H1 (cell line): Measurements from ENCODE around the gene DAPK1. TPM values are rescaled to one million over a fixed set of nuclear protein-coding genes. Genes with fewer than 3 reads are reported as not detected.

ENCODE experiments used
- CTCF ChIA-PET: fragments of 300-600 bp; sonication (Branson Sonifier 250); formaldehyde crosslinking; loops from one replicate; lab custom pipeline; 2021; ENCODE audit not compliant: partially characterized antibody; lab: Charles Lee
- POLR2A ChIA-PET: fragments of 300-600 bp; sonication (Branson Sonifier 250); formaldehyde crosslinking; loops from one replicate; lab custom pipeline; 2021; ENCODE audit warnings: inconsistent platforms; ENCODE audit not compliant: partially characterized antibody; lab: Charles Lee
- DNase-seq, 2 experiments: peaks; one replicate each; pipeline versions ENCODE4 v3.0.0 to v3.0.0-alpha.2; 2010 to 2022; ENCODE audit warnings: low spot score in 2 of 2, low read depth in 1 of 2, mixed read lengths in 1 of 2
- FAIRE-seq: peaks from 2 replicates; lab custom pipeline; 2011; peaks lifted over from hg19 to GRCh38; lab: Jason Lieb, UNC
- H2AFZ ChIP-seq: 2 replicates; pipeline ENCODE4 v1.8.1; 2012; ENCODE audit warnings: low read length, inconsistent platforms
- H2AK5ac ChIP-seq: 2 replicates; pipeline ENCODE4 v1.6.1; 2013; ENCODE audit warnings: low read depth, low read length
- H2BK120ac ChIP-seq: replicated peaks from 2 replicates; pipeline ENCODE3; 2013; ENCODE audit warnings: low read depth, low read length, inconsistent platforms
- H2BK12ac ChIP-seq: 2 replicates; pipeline ENCODE4 v1.6.1; 2013; ENCODE audit warnings: low read depth, low read length
- H2BK15ac ChIP-seq: 2 replicates; pipeline ENCODE4 v1.6.1; 2013; ENCODE audit warnings: low read length
- H2BK20ac ChIP-seq: 2 replicates; pipeline ENCODE4 v1.6.1; 2013; ENCODE audit warnings: low read length
- H2BK5ac ChIP-seq: 2 replicates; pipeline ENCODE4 v1.6.1; 2013; ENCODE audit warnings: low read depth, low read length
- H3K14ac ChIP-seq: 2 replicates; pipeline ENCODE4 v1.6.1; 2013; ENCODE audit warnings: inconsistent platforms; ENCODE audit not compliant: insufficient read length
- H3K18ac ChIP-seq: 2 replicates; pipeline ENCODE4 v1.6.1; 2013; ENCODE audit warnings: low read length; ENCODE audit errors: extremely low read depth
- H3K23ac ChIP-seq: 2 replicates; pipeline ENCODE4 v1.6.1; 2013; ENCODE audit warnings: inconsistent platforms; ENCODE audit not compliant: insufficient read length
- H3K23me2 ChIP-seq: 2 replicates; pipeline ENCODE4 v1.6.1; 2013; ENCODE audit warnings: low read depth, low read length
- H3K27ac ChIP-seq: 2 replicates; pipeline ENCODE4 v1.6.1; 2011; ENCODE audit warnings: low read depth, low read length, inconsistent platforms
- H3K27me3 ChIP-seq, 4 experiments: replicated peaks in 1 of 4; 1 replicate in 1 of 4; 2 replicates in 3 of 4; pipeline versions ENCODE4 v1.6.1 to v1.8.1; 2011 to 2013; ENCODE audit warnings: low read length in 3 of 4, mild to moderate bottlenecking in 3 of 4, inconsistent platforms in 2 of 4, mixed read lengths in 2 of 4, moderate library complexity in 1 of 4; ENCODE audit not compliant: control insufficient read depth in 3 of 4, insufficient read depth in 3 of 4; ENCODE audit errors: extremely low read depth in 1 of 4
- H3K36me3 ChIP-seq, 4 experiments: 2 replicates each; pipeline versions ENCODE4 v1.6.1 to v1.8.1; 2011 to 2013; ENCODE audit warnings: mild to moderate bottlenecking in 4 of 4, low read length in 3 of 4, moderate library complexity in 2 of 4, control low read depth in 1 of 4, inconsistent platforms in 1 of 4; ENCODE audit not compliant: insufficient read depth in 4 of 4, control insufficient read depth in 2 of 4
- H3K4ac ChIP-seq: replicated peaks from 2 replicates; pipeline ENCODE3; 2013; ENCODE audit warnings: low read length, low read depth, mixed read lengths, inconsistent platforms; ENCODE audit not compliant: insufficient read length
- H3K4me1 ChIP-seq, 4 experiments: replicated peaks in 1 of 4; 1 replicate in 1 of 4; 2 replicates in 3 of 4; pipeline versions ENCODE4 v1.6.1 to v1.8.1; 2011 to 2013; ENCODE audit warnings: low read length in 3 of 4, inconsistent platforms in 2 of 4, mixed read lengths in 1 of 4; ENCODE audit not compliant: insufficient read depth in 4 of 4, control insufficient read depth in 3 of 4
- H3K4me2 ChIP-seq, 2 experiments: 2 replicates each; pipeline versions ENCODE4 v1.6.1 to v1.8.1; 2011 to 2013; ENCODE audit warnings: low read depth in 2 of 2, low read length in 2 of 2, control low read depth in 1 of 2, inconsistent platforms in 1 of 2, mild to moderate bottlenecking in 1 of 2; ENCODE audit not compliant: insufficient read depth in 1 of 2
- H3K4me3 ChIP-seq, 4 experiments: fragments of 200-600, 300-600 bp in 1 of 4; sonication (generic), shearing (Covaris generic), sonication (Bioruptor Twin) in 1 of 4; 2 replicates each; pipeline versions ENCODE4 v1.5.1 to v1.8.1; 2011 to 2016; ENCODE audit warnings: low read length in 4 of 4, low read depth in 3 of 4, control low read depth in 2 of 4, inconsistent platforms in 2 of 4, mild to moderate bottlenecking in 2 of 4, mixed read lengths in 1 of 4, moderate library complexity in 1 of 4; ENCODE audit not compliant: insufficient read depth in 2 of 4; ENCODE audit errors: extremely low read depth in 1 of 4
- H3K56ac ChIP-seq: replicated peaks from 2 replicates; pipeline ENCODE3; 2013; ENCODE audit warnings: low read depth, mild to moderate bottlenecking, mixed read lengths, low read length, inconsistent platforms; ENCODE audit not compliant: insufficient read length
- H3K79me1 ChIP-seq: 2 replicates; pipeline ENCODE4 v1.6.1; 2013; ENCODE audit warnings: low read depth, low read length, control low read depth
- H3K79me2 ChIP-seq, 2 experiments: 2 replicates each; pipeline versions ENCODE4 v1.6.1 to v1.8.1; 2012 to 2013; ENCODE audit warnings: low read length in 2 of 2, mild to moderate bottlenecking in 2 of 2, inconsistent platforms in 1 of 2; ENCODE audit not compliant: insufficient read depth in 2 of 2, control insufficient read depth in 1 of 2
- H3K9ac ChIP-seq, 4 experiments: replicated peaks in 1 of 4; 1 replicate in 1 of 4; 2 replicates in 3 of 4; pipeline versions ENCODE4 v1.6.1 to v1.8.1; 2011 to 2013; ENCODE audit warnings: low read depth in 3 of 4, low read length in 3 of 4, control low read depth in 2 of 4, mild to moderate bottlenecking in 2 of 4, moderate library complexity in 2 of 4, inconsistent platforms in 1 of 4; ENCODE audit errors: extremely low read depth in 1 of 4
- H3K9me3 ChIP-seq, 2 experiments: 2 replicates each; pipeline versions ENCODE4 v1.6.1 to v1.8.1; 2012 to 2013; ENCODE audit warnings: mild to moderate bottlenecking in 2 of 2, moderate library complexity in 2 of 2, control low read depth in 1 of 2, inconsistent platforms in 1 of 2, low read depth in 1 of 2, low read length in 1 of 2, mixed read lengths in 1 of 2; ENCODE audit not compliant: insufficient read depth in 2 of 2
- H4K20me1 ChIP-seq, 2 experiments: replicated peaks in 1 of 2; 2 replicates each; pipeline versions ENCODE3 to v1.8.1; 2011 to 2013; ENCODE audit warnings: inconsistent platforms in 2 of 2, low read length in 2 of 2, mild to moderate bottlenecking in 1 of 2; ENCODE audit not compliant: insufficient read depth in 2 of 2, control insufficient read depth in 1 of 2
- H4K5ac ChIP-seq: 2 replicates; pipeline ENCODE4 v1.6.1; 2013; ENCODE audit warnings: low read length, low read depth, mixed read lengths, inconsistent platforms; ENCODE audit not compliant: insufficient read length
- H4K8ac ChIP-seq: 2 replicates; pipeline ENCODE4 v1.8.0; 2013; ENCODE audit warnings: mild to moderate bottlenecking, moderate library complexity, low read length, inconsistent platforms; ENCODE audit not compliant: insufficient read depth; ENCODE audit errors: extremely low read depth
- H4K91ac ChIP-seq: replicated peaks from 2 replicates; pipeline ENCODE3; 2013; ENCODE audit warnings: low read length, mixed read lengths, inconsistent platforms; ENCODE audit not compliant: insufficient read length
- CREB1 ChIP-seq: IDR thresholded peaks from 2 replicates; pipeline ENCODE4 v1.6.1; 2012; ENCODE audit warnings: inconsistent platforms
- E2F6 ChIP-seq: IDR thresholded peaks from 2 replicates; pipeline ENCODE4 v1.6.1; 2012; ENCODE audit warnings: inconsistent platforms
- KDM4A ChIP-seq: IDR thresholded peaks from one replicate; pipeline ENCODE4 v1.7.1; 2012; ENCODE audit warnings: low read depth, mild to moderate bottlenecking, moderate library complexity, low read length, inconsistent platforms; ENCODE audit not compliant: severe bottlenecking
- NRF1 ChIP-seq: IDR thresholded peaks from 2 replicates; pipeline ENCODE4 v1.6.1; 2011; ENCODE audit warnings: mild to moderate bottlenecking, low read depth, low read length, improper control_type of control experiment
- POLR2A ChIP-seq, 2 experiments: IDR thresholded peaks; 1 replicate in 1 of 2; 2 replicates in 1 of 2; pipeline ENCODE4 v1.6.1; 2011; ENCODE audit warnings: low read depth in 2 of 2, low read length in 2 of 2, mild to moderate bottlenecking in 2 of 2; ENCODE audit errors: control extremely low read depth in 1 of 2
- RAD21 ChIP-seq, 2 experiments: IDR thresholded peaks in 1 of 2; conservative IDR thresholded peaks in 1 of 2; 2 replicates each; pipeline ENCODE4 v1.6.1; 2011; ENCODE audit warnings: low read depth in 2 of 2, low read length in 2 of 2, improper control_type of control experiment in 1 of 2, inconsistent platforms in 1 of 2, mild to moderate bottlenecking in 1 of 2, moderate library complexity in 1 of 2
- RBBP5 ChIP-seq: IDR thresholded peaks from 2 replicates; pipeline ENCODE4 v1.7.1; 2012; ENCODE audit warnings: low read depth, mild to moderate bottlenecking, inconsistent platforms, low read length, moderate library complexity, borderline replicate concordance
- SUZ12 ChIP-seq: fragments of 200-600 bp; sonication (generic); IDR thresholded peaks from 2 replicates; pipeline ENCODE4 v1.6.1; 2012; ENCODE audit warnings: mild to moderate bottlenecking, inconsistent platforms, low read length, moderate library complexity, mixed read lengths
- USF2 ChIP-seq: IDR thresholded peaks from 2 replicates; pipeline ENCODE4 v1.6.1; 2011; ENCODE audit warnings: low read length, improper control_type of control experiment
- YY1 ChIP-seq: IDR thresholded peaks from 2 replicates; pipeline ENCODE4 v1.6.1; 2011; ENCODE audit warnings: low read depth, mild to moderate bottlenecking, low read length
- ZNF274 ChIP-seq: IDR thresholded peaks from 2 replicates; pipeline ENCODE4 v1.7.0; 2012; ENCODE audit warnings: low read length, borderline replicate concordance; ENCODE audit errors: extremely low read depth
- polyA plus RNA-seq, 7 experiments: library from polyadenylated mRNA; depleted of rRNA in 3 of 7; stranded (reverse) in 5 of 7; unstranded in 2 of 7; fragments of >200 nt in 5 of 7; fragments of 200-250 nt in 2 of 7; gene quantifications; 1 replicate in 5 of 7; 2 replicates in 1 of 7; 4 replicates in 1 of 7; pipeline versions ENCODE4 v1.2.1 to v1.2.3, GENCODE V29; 2011 to 2013; ENCODE audit warnings: missing spikeins in 2 of 7, mixed read lengths in 2 of 7
- total RNA-seq: library from RNA; stranded (reverse); fragmentation: NEBNext Ultra II Directional; extraction: Animal tissue kit (Norgen Biotek cat#: 25700); gene quantifications from 2 replicates; pipeline ENCODE4 v1.2.1, GENCODE V29; 2021

The DAPK1 gene
- total and polyA plus RNA-seq, 2 of the 8 experiments (the other 6 are each of a cell fraction or from before 2014, with no cell fraction given): 62.4 to 131 TPM

- Histone ChIP-seq H3K56ac (no peak overlapping the region), H4K20me1 (peaks cover 5 to 7% of the 10 kb centered on the region in 2 experiments), H3K23ac (no peak overlapping the region), H3K27me3 (no peaks in the 10 kb centered on the region), H3K18ac (no peak overlapping the region), H3K9me3 (no peaks in the 10 kb centered on the region), H2AFZ (no peak overlapping the region), H2BK15ac (no peak overlapping the region), H2AK5ac (no peak overlapping the region), H3K36me3 (peaks cover 0 to 9% (median 1%) of the 10 kb centered on the region in 4 experiments; a peak in 1 of 8 replicates), H3K4me1 (peaks cover 0 to 5% (median 0%) of the 10 kb centered on the region in 4 experiments; a peak in 1 of 7 replicates), H4K91ac (no peak overlapping the region), H4K8ac (no peak overlapping the region), H4K5ac (no peak overlapping the region), H3K9ac (no peak overlapping the region), H2BK20ac (no peak overlapping the region), H3K79me1 (peaks cover 5% of the 10 kb centered on the region), H3K27ac (no peak overlapping the region), H2BK5ac (no peak overlapping the region), H3K4me3 (no peak overlapping the region), H3K79me2 (peaks cover 0 to 63% of the 10 kb centered on the region in 2 experiments; a peak in 3 of 4 replicates), H3K4ac (no peak overlapping the region), H3K14ac (no peak overlapping the region), H2BK12ac (no peak overlapping the region), H2BK120ac (no peak overlapping the region), H3K4me2 (no peak overlapping the region), H3K23me2 (no peaks in the 10 kb centered on the region)
- CTCF ChIA-PET: interaction anchor here (1.4 kb wide), 1 partner anchor 120 kb away, joined by 4 read pairs; no protein-coding TSS in a partner anchor
- DNase-seq: no peak
- no peak for FAIRE-seq
- POLR2A ChIA-PET: no interaction called here
- no peak for TF ChIP-seq USF2
- no peak for TF ChIP-seq NRF1
- TF ChIP-seq KDM4A: no peak
- TF ChIP-seq ZNF274: no peak
- TF ChIP-seq RAD21 (IDR thresholded peaks at IDR 0.05 in 1 of 2, conservative IDR thresholded peaks at IDR 0.05 in 1 of 2; ENCODE audit: low read depth in 2 of 2, low read length in 2 of 2): no peak
- TF ChIP-seq SUZ12: no peak
- no peak for TF ChIP-seq CREB1
- no peak for TF ChIP-seq RBBP5
- TF ChIP-seq POLR2A (IDR thresholded peaks at IDR 0.05; ENCODE audit: control extremely low read depth in 1 of 2, low read depth in 2 of 2, low read length in 2 of 2): no peak
- TF ChIP-seq YY1: no peak
- TF ChIP-seq E2F6: no peak
Measured at GRCh38 chr9:87543251-87543650, 45.6 kb downstream of the DAPK1 start.
